Vagina (tissue), 2 donors: ENCODE results near the gene PLEKHH1. TPM values are rescaled to one million over a fixed set of nuclear protein-coding genes. Genes with fewer than 3 reads are reported as not detected.

ENCODE experiments used
- DNase-seq, 2 donors: peaks; one replicate each; pipeline ENCODE4 v3.0.0-alpha.2; 2017; ENCODE audit errors: extremely low spot score in 2 of 2
- H3K27ac ChIP-seq: fragments of 200-600 bp; sonication (generic); one replicate; pipeline ENCODE4 v1.5.1; 2019
- H3K27me3 ChIP-seq: fragments of 200-600 bp; sonication (generic); one replicate; pipeline ENCODE4 v1.5.1; 2019
- H3K36me3 ChIP-seq, 2 donors: fragments of 200-600 bp; sonication (generic); one replicate each; pipeline ENCODE4 v1.5.1; 2017 to 2019
- H3K4me1 ChIP-seq: fragments of 200-600 bp; sonication (generic); one replicate; pipeline ENCODE4 v1.5.1; 2019
- H3K4me3 ChIP-seq, 2 donors: fragments of 200-600 bp; sonication (generic); 1 replicate in 1 of 2; 2 replicates in 1 of 2; pipeline ENCODE4 v1.5.1; 2016 to 2019
- H3K9me3 ChIP-seq: fragments of 200-600 bp; sonication (generic); one replicate; pipeline ENCODE4 v1.5.1; 2019
- CTCF ChIP-seq, 3 experiments: fragments of 450-650 bp in 2 of 3; fragments of 200-600 bp in 1 of 3; sonication (generic) in 1 of 3; IDR thresholded peaks; one replicate each; pipeline ENCODE4 v1.5.1; 2017 to 2019; ENCODE audit warnings: antibody characterized with exemption in 3 of 3, mild to moderate bottlenecking in 2 of 3, moderate library complexity in 2 of 3
- POLR2A ChIP-seq, 2 donors: fragments of 450-650 bp; IDR thresholded peaks; one replicate each; pipeline ENCODE4 v1.6.1; 2017; ENCODE audit warnings: antibody characterized with exemption in 2 of 2, mild to moderate bottlenecking in 2 of 2, moderate library complexity in 2 of 2
- POLR2AphosphoS5 ChIP-seq, 2 donors: sonication (generic); formaldehyde crosslinking; IDR thresholded peaks; one replicate each; pipeline ENCODE4 v1.9.0; 2017; ENCODE audit warnings: antibody characterized with exemption in 2 of 2, mild to moderate bottlenecking in 2 of 2, low read depth in 1 of 2; ENCODE audit not compliant: insufficient read depth in 1 of 2
- intact Hi-C: fragments of 100-400 bp; cut with DNase I; formaldehyde crosslinking; loops from one replicate; pipeline ENCODE4 v1.15.1; 2023
- total RNA-seq: library from RNA; depleted of rRNA; stranded (reverse); fragments of >200 nt; gene quantifications from one replicate; pipeline ENCODE4 v1.2.3, GENCODE V29; 2016

Gene PLEKHH1
- total RNA-seq, 1 donor from 2014 or later = 2.5 TPM

DNA sequence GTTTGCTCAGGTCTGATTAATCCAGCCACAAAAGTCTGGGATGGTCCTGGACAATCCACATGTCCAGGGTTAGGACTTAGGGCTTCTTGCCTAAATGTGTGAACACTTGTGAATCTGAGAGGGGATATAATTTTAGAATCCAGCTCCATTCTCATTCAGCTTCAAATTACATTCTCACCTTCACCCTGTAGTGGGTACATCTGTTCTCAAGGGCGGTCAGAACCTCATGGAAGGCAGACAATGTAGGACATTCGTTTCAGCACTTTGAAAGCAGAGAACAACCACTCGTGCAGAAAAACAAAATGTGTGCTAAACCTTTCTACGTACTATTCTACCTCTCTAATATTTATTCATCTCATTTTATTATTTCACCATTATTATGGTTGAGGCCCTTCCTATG is 45.8 kb upstream of the PLEKHH1 start:
- Histone ChIP-seq H3K27ac (no peak overlapping the region), H3K36me3 (no peaks in the 10 kb centered on the region), H3K9me3 (no peaks in the 10 kb centered on the region), H3K4me1 (no peaks in the 10 kb centered on the region), H3K27me3 (no peaks in the 10 kb centered on the region), H3K4me3 (no peak overlapping the region)
- intact Hi-C loops = no loop called here
- DNase-seq = no peak
- TF ChIP-seq POLR2AphosphoS5 (IDR thresholded peaks at IDR 0.05; ENCODE audit: insufficient read depth in 1 of 2, low read depth in 1 of 2) (no peak), POLR2A (IDR thresholded peaks at IDR 0.05) (no peak), CTCF (IDR thresholded peaks at IDR 0.05) (no peak)

- H3K36me3 ChIP-seq = no peaks in the 10 kb centered on the region
- peak within 1 kb of the TSS; percentile 53 for H3K27ac ChIP-seq
- no peaks in the 10 kb centered on the region for H3K9me3 ChIP-seq
- peak within 1 kb of the TSS; percentile 34 to 38 for H3K4me3 ChIP-seq
- DNase-seq = no peak
- no peak for TF ChIP-seq POLR2A (IDR thresholded peaks at IDR 0.05)
- no peak for TF ChIP-seq CTCF (IDR thresholded peaks at IDR 0.05)
- TF ChIP-seq POLR2AphosphoS5 (IDR thresholded peaks at IDR 0.05; ENCODE audit: insufficient read depth in 1 of 2, low read depth in 1 of 2) = no peak
- no peaks in the 10 kb centered on the region for H3K27me3 ChIP-seq
- no peaks in the 10 kb centered on the region for H3K4me1 ChIP-seq
- intact Hi-C loops = no loop called here
These were observed 44.9 kb upstream of the PLEKHH1 start, which contains the start of gene TMEM229B for GRCh38 chr14:67487937-67488893. TMEM229B (minus strand) TSS chr14:67488721; CDS start chr14:67473923, 14,798 bp downstream.

DNA sequence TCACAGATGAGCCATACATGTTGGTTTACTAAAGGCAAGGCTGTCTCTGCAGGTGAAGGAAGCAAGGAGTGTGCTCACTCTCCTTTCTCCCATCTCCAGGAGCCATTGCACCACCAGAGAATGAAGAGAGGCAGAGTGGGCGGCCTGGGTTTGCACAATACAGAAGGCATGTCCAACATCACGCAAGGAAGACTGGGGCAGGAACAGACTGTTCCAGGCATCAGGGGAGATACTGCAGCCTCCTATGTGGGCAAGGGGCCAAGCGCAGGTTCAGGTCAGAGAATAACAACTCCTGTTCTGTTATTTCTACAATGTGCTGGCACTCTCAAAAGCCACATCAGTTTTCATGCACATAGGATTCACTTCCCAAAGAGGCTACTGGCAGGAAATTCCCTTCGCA is 42.9 kb upstream of the PLEKHH1 start:
- no peaks in the 10 kb centered on the region for H3K27me3 ChIP-seq
- H3K9me3 ChIP-seq = no peaks in the 10 kb centered on the region
- no peak overlapping the region for H3K27ac ChIP-seq
- H3K36me3 ChIP-seq = no peaks in the 10 kb centered on the region
- TF ChIP-seq POLR2AphosphoS5 (IDR thresholded peaks at IDR 0.05; ENCODE audit: insufficient read depth in 1 of 2, low read depth in 1 of 2) = no peak
- intact Hi-C loops = no loop called here
- H3K4me3 ChIP-seq = no peak overlapping the region
- H3K4me1 ChIP-seq = no peaks in the 10 kb centered on the region
- no peak for DNase-seq

- Histone ChIP-seq H3K27me3 (no peaks in the 10 kb centered on the region), H3K4me3 (no peak overlapping the region), H3K4me1 (no peaks in the 10 kb centered on the region), H3K36me3 (no peaks in the 10 kb centered on the region), H3K9me3 (no peaks in the 10 kb centered on the region), H3K27ac (no peak overlapping the region)
- intact Hi-C loops = no loop called here
- TF ChIP-seq POLR2AphosphoS5 (IDR thresholded peaks at IDR 0.05; ENCODE audit: insufficient read depth in 1 of 2, low read depth in 1 of 2) (no peak), CTCF (IDR thresholded peaks at IDR 0.05) (no peak), POLR2A (IDR thresholded peaks at IDR 0.05) (no peak)
- DNase-seq = no peak
These were observed 41.8 kb upstream of the PLEKHH1 start for GRCh38 chr14:67491285-67491684.

- TF ChIP-seq CTCF (IDR thresholded peaks at IDR 0.05) = no peak
- no peak for TF ChIP-seq POLR2A (IDR thresholded peaks at IDR 0.05)
- no peak for TF ChIP-seq POLR2AphosphoS5 (IDR thresholded peaks at IDR 0.05; ENCODE audit: insufficient read depth in 1 of 2, low read depth in 1 of 2)
- Histone ChIP-seq H3K4me3 (no peak overlapping the region), H3K9me3 (no peaks in the 10 kb centered on the region), H3K27ac (no peak overlapping the region), H3K36me3 (no peaks in the 10 kb centered on the region), H3K4me1 (no peaks in the 10 kb centered on the region), H3K27me3 (no peaks in the 10 kb centered on the region)
- DNase-seq = no peak
- intact Hi-C loops = no loop called here
These were observed 41.2 kb upstream of the PLEKHH1 start for GRCh38 chr14:67491741-67492507.
